Occipital lobe (tissue), 2 donors: Measurements from ENCODE around the gene GPX7. TPM values are rescaled to one million over a fixed set of nuclear protein-coding genes. Genes with fewer than 3 reads are reported as not detected.

Experiments
- DNase-seq: peaks from one replicate; lab custom pipeline; 2025; lab: John Stamatoyannopoulos, UW
- total RNA-seq: library from RNA; depleted of rRNA; stranded (reverse); fragments of >200 nt; gene quantifications from one replicate; pipeline ENCODE4 v1.2.3, GENCODE V29; 2014

The GPX7 gene
- total RNA-seq, 1 donor from 2014 or later = 20.9 TPM

GRCh38 chr1:52628614-52629324, 26.6 kb downstream of the GPX7 start:
- no peak for DNase-seq

- no peak for DNase-seq
Observed at GRCh38 chr1:52629325-52629643, 27.1 kb downstream of the GPX7 start.

- DNase-seq = no peak
Observed at GRCh38 chr1:52629667-52630066, 27.5 kb downstream of the GPX7 start.

GRCh38 chr1:52631759-52632331, 29.7 kb downstream of the GPX7 start:
- DNase-seq = no peak

- no peak for DNase-seq
Observed at GRCh38 chr1:52632732-52633290, 30.6 kb downstream of the GPX7 start, which contains the start of gene SHISAL2A. SHISAL2A (plus strand) TSS chr1:52633168; CDS start chr1:52633494, 326 bp downstream.

- no peak for DNase-seq
Observed at GRCh38 chr1:52633291-52633754, 31.2 kb downstream of the GPX7 start.

GRCh38 chr1:52634111-52634510, 31.9 kb downstream of the GPX7 start:
- no peak for DNase-seq

GRCh38 chr1:52635321-52636089, 33.3 kb downstream of the GPX7 start:
- no peak for DNase-seq

- no peak for DNase-seq
Observed at GRCh38 chr1:52636721-52637695, 34.8 kb downstream of the GPX7 start.

- DNase-seq = no peak
Observed at GRCh38 chr1:52637946-52638345, 35.8 kb downstream of the GPX7 start.

- DNase-seq = no peak
Observed at GRCh38 chr1:52640697-52641096, 38.5 kb downstream of the GPX7 start.

GRCh38 chr1:52641307-52641706, 39.1 kb downstream of the GPX7 start:
- DNase-seq = no peak

GRCh38 chr1:52645261-52645660, 43.1 kb downstream of the GPX7 start:
- DNase-seq = no peak

GRCh38 chr1:52651904-52652303, 49.7 kb downstream of the GPX7 start:
- no peak for DNase-seq

GRCh38 chr1:52653207-52653849, 51.2 kb downstream of the GPX7 start:
- DNase-seq = no peak

- no peak for DNase-seq
Observed at GRCh38 chr1:52654063-52654462, 51.9 kb downstream of the GPX7 start.

- no peak for DNase-seq
Observed at GRCh38 chr1:52657702-52658101, 55.5 kb downstream of the GPX7 start.
